ENCODE measurements around the gene GNA15. TPM values are rescaled to one million over a fixed set of nuclear protein-coding genes. Genes with fewer than 3 reads are reported as not detected.
A peak's percentile ranks its signal among the peaks of the same experiment; 100 is the strongest.
"Not testable (repeated sequence)": the region's sequence is repeated elsewhere in the genome, so short reads cannot be mapped to it uniquely, and the experiment has no call there.

The GNA15 gene
- total RNA-seq, 1 donor from 2014 or later, result 0.07 TPM

DNA sequence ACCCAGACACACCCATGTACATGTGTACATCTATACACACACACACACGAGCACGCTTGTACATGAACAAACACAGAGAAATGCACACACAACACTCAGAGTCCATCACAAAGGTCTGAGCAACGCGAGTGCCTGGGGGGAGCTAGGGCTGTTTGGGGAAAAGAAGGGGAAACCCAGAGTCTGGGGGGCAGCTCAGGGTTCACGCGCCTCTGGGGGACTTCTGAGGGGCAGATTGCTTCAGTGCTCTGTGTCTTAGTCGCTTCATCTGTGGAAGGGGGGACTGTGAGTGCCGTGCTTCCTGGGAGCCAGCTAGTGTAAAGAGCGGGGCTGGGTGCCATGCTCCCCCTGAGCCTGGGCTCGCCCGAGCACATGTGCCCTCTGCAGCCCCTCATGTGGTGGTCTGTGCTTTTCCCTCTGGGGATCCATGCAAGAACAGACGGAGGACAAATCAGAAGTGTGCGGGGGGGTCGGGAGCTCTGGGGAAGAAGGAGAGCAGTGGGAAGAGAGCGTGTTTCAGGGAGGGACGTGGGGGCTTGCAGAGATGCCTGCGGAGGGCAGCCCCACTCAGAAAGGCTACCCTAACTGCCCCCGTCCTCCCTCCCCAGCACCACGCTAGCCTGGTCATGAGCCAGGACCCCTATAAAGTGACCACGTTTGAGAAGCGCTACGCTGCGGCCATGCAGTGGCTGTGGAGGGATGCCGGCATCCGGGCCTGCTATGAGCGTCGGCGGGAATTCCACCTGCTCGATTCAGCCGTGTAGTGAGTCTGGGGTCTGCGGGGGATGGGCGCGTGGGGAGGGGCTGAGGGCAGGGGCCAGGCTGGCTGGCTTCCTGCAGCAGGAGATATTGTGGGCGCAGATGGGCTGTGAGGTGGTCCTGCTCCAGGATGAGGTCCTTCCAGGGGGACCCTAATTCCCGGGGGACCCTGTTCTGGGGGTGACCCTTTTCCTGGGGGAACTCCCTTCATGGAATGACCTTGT lies 14.0 kb downstream of the GNA15 start:
- no peak for DNase-seq (ENCODE audit: low read depth, low spot score)

DNA sequence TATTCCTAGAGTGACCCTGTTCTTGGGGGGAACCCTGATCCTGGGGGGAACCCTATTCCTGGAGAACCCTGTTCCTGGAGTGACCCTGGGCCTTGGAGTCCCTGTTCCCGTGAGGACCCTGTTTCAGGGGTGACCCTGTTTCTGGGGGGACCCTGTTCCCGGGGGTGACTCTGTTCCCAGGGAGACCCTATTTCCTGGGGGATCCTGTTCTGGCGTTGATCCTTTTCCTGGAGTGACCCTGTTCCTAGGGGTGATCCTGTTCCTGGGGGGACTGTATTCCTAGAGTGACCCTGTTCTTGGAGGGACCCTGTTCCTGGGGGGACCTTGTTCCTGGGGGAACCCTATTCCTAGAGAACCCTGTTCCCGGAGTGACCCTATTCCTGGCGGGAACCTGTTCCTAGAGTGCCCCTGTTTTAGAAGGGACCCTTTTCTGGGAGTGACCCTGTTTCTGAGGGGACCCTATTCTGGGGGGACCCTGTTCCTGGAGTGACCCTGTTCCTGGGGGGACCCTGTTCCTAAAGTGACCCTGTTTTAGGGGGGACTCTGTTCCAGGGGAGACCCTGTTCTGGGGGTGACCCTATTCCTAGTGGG lies 15.0 kb downstream of the GNA15 start:
- no peak for DNase-seq (ENCODE audit: low read depth, low spot score)

DNA sequence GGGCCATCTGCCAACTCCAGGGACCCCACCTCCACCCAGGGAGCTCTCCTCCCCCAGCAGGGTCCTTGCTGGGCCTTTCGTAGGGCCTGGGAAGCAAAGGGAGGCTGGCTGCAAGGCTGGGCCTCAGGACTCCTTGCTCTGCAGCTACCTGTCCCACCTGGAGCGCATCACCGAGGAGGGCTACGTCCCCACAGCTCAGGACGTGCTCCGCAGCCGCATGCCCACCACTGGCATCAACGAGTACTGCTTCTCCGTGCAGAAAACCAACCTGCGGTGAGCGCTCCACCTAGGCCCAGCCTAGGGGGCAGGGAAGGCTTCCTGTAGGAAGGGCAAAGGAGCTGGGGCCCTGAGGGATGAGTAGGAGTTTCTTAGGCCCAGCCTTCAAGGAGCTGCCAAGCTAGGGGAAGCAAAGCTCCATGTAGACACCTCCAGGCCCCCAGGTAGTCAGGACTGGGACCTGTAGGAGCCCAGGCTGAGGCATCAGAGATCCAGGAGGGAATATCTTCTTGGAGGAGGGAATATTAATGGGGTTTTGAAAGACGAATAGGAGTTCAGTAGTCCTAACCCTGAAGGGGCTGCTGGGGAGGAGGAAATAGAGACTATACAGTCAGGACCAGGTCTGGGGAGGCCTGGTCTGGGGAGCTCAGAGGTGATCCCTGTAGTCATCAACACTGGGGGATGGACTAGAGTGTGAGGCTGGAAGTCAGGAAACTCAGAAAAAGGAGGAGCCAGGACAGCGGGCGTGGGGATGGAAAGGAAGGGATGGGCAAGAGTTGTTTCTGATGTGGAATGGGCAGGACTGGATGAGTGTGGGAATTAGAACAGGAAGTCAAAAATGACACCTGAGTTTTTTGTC lies 16.0 kb downstream of the GNA15 start:
- DNase-seq (ENCODE audit: low read depth, low spot score), result no peak

DNA sequence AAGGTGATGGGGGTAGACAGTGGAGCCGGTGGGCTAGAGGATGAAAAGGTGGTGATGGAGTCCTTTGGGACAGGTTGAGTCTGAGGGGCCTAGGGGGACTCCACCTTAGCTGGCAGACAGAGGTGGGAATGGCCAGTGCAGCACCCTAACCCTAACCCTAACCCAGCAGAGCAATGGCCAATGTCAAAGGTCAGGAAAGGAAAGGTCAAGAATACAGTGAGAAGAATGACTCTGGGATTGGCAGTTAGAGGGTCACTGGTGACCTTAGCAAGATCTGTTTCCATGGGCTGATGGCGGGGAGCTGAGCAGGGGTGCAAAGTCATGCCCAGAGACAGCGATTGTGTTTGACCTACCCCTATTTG lies 16.6 kb downstream of the GNA15 start:
- no peak for DNase-seq (ENCODE audit: low read depth, low spot score)

DNA sequence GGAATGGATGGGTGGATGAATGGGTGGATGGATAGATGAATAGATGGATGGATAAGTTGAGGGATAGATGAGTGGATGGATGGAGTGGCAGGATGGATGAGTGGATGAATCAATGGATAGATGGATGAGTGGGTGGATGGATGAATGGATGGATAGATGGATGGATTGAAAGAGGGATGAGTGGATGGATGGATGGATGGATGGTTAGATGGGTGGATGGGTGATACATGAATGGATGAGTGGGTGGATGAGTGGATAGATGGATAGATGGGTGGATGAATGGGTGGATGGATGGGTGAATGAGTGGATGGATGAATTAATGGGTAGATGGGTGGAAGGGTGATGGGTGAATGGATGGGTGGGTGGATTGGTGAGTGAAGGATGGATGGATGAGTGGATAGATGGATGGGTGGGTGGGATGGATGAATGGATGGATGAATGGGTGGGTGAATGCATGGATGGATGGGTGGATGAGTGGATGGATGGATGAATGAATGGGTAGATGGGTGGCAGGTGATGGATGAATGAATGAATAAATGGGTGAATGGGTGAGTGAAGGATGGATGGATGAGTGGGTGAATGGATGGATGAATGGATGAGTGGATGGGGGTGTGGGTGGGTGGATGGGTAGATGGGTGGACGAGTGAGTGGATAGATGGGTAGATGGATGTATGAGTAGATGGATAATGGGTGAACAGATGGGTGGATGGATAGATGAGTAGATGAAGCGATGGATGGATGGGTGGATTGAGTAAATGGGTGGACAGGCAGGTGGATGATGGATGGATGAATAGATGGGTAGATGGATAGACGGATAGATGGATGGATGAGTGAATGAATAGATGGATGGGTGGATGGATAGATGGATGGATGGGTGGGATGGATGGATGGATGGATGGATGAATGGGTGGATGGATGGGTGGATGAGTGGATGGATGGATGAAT lies 17.7 kb downstream of the GNA15 start:
- no peak for DNase-seq (ENCODE audit: low read depth, low spot score)

DNA sequence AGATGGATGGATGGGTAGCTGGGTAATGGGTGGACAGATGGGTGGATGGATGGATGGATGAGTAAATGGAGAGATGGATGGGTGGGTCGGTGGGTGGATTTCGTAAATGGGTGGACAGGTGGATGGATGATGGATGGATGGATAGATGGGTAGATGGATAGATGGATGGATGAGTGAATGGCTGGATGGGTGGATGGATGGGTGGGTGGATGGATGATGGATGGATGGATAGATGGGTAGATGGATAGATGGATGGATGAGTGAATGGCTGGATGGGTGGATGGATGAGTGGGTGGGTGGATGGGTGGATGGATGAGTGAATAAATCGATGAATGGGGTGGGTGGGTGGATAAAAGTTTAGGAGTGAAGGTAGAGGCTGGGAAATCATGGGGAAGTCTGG lies 18.6 kb downstream of the GNA15 start:
- not testable (repeated sequence) for DNase-seq (ENCODE audit: low read depth, low spot score)

DNA sequence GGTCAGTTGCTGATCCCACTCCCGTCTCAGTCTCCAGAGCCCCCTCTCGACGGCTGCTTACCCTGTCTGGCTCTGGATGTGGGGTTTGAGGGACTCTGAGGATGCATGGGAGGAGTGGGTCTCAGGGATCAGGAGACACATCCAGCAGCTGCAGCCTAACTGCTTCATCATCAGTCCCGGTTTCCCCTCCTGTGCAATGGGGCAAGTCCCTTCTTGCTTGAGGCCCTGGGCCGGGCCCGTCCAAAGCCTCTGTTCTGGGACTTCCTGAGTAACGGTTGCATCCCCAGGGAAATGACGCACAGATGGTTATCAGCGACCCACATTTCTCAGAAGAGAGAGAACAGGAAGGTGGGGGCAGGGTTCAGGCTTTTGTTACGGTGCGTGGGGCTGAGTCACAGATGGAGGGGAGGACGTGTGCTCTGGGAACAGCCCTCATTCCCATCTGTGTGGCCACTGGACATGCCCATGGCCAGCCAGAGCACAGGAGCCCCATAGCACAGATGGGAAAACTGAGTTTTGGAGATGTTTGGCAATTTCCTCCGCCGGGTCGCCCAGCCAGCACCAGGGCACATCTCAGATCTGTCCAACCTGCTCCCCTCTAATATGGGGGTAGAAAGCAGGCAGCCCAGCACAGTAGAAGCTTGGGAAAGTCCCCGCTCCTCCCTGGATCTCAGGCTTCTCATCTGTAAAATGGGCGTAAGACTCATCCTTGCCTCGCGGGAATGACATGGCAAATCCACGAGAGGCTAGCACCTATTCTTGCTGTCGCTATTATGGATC lies 19.3 kb downstream of the GNA15 start:
- DNase-seq (ENCODE audit: low read depth, low spot score), result peak; percentile 100

DNA sequence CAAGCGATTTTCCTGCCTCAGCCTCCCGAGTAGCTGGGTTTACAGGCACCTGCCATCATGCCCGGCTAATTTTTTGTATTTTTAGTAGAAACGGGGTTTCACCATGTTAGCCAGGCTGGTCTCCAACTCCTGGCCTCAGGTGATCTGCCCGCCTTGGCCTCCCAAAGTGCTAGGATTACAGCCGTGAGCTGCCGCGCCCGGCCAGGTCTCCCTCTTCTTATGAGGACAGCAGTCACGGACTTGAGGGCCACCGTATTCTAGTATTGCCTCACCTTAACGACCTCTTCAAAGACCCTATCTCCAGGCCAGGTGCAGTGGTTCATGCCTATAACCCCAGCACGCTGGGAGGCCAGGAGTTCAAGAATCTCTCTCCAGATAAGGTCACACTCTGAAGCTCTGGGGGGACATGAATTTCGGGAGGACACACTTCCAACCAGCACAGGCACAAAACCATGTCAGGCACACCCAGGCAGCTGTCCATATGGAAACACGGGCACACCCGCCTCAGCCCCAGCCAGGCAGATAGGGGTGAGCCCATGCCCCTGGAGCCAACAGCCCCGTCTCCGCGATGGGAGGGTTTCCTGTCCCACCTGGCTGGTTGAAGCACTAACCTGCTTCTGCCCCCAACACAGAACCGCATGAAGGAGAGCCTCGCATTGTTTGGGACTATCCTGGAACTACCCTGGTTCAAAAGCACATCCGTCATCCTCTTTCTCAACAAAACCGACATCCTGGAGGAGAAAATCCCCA lies 21.4 kb downstream of the GNA15 start:
- no peak for DNase-seq (ENCODE audit: low read depth, low spot score)

DNA sequence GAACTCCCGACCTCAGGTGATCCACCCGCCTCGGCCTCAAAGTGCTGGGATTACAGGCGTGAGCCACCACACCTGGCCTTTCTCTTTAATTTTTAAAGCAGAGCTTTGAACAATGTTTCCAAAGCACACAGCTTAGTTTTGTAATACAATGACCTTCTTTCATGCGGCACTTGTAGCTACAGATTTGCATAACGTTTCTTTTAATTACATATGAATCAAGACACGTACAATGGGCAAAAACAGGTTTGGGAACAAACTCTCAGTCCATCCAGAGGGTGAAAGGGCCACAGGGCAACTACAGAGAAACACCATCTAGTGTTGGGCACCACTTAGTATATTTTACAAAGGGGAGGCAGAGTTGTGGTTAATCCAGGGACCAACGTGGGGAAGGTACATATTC lies 23.7 kb downstream of the GNA15 start:
- DNase-seq (ENCODE audit: low read depth, low spot score), result no peak

DNA sequence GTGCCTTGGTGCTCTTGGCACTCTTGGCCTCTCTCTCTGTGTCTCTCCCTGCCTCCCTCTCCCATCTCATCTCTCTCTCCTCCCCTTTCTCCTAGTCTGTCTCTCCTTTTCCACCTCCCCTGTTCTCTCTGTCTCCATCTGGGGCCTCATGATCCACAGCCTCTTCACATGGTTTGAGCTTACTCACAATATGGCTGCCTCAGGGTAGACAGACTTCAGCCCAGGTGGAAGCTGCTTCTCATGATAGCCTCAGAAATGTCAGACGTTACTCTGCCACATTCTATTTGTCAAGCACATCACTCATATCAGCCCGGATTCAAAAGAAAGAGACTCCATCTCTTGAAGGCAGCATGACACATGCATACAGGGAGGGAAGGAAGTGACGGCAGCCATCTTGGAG lies 24.4 kb downstream of the GNA15 start:
- DNase-seq (ENCODE audit: low read depth, low spot score), result no peak

DNA sequence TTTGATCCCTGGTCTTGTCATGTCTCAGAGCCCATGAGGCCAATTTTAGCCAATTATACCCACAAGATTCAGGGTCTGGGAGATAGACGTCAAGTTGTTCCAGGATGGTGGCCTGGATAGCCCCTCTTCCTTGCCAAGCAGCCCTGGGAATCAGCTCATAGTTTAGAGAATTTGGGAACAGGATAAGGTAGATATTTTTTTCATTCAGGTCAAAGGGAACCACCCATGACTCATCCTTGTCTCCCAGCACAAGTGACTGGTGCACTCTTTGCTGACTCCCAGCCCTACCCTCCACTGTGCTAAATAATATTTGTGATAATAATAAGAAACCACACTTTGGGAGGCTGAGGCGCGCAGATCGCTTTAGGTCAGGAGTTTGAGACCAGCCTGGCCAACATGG lies 25.6 kb downstream of the GNA15 start:
- no peak for DNase-seq (ENCODE audit: low read depth, low spot score)

DNA sequence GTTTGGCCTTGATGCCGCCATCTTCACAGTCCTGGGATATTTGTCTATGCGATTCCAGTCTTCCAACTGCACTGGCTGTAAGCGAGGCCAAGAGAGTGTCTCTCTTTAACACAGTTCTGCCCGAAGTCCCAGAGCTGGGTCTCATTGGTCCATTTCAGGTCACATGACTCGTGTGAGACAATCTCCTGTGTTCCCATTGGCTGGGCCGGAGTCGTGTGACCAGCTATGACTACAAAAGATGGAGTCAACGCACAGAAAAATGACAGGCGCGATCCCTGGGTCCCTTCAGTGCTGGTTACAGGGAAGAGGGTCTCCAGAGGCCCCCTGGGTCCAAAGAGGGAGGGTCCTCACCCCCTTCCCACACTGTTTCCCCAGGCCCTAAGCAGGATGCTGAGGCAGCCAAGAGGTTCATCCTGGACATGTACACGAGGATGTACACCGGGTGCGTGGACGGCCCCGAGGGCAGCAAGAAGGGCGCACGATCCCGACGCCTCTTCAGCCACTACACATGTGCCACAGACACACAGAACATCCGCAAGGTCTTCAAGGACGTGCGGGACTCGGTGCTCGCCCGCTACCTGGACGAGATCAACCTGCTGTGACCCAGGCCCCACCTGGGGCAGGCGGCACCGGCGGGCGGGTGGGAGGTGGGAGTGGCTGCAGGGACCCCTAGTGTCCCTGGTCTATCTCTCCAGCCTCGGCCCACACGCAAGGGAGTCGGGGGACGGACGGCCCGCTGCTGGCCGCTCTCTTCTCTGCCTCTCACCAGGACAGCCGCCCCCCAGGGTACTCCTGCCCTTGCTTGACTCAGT lies 26.8 kb downstream of the GNA15 start:
- no peak for DNase-seq (ENCODE audit: low read depth, low spot score)

DNA sequence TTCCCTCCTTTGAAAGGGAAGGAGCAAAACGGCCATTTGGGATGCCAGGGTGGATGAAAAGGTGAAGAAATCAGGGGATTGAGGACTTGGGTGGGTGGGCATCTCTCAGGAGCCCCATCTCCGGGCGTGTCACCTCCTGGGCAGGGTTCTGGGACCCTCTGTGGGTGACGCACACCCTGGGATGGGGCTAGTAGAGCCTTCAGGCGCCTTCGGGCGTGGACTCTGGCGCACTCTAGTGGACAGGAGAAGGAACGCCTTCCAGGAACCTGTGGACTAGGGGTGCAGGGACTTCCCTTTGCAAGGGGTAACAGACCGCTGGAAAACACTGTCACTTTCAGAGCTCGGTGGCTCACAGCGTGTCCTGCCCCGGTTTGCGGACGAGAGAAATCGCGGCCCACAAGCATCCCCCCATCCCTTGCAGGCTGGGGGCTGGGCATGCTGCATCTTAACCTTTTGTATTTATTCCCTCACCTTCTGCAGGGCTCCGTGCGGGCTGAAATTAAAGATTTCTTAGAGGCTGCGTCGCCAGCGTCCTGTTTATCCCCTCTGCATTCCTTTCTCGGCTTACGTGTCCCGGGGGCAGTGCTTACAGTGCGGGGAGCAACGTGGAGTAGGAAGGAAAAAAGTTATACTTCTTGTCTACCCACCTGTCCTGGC lies 27.5 kb downstream of the GNA15 start:
- DNase-seq (ENCODE audit: low read depth, low spot score), result peak; percentile 27

DNA sequence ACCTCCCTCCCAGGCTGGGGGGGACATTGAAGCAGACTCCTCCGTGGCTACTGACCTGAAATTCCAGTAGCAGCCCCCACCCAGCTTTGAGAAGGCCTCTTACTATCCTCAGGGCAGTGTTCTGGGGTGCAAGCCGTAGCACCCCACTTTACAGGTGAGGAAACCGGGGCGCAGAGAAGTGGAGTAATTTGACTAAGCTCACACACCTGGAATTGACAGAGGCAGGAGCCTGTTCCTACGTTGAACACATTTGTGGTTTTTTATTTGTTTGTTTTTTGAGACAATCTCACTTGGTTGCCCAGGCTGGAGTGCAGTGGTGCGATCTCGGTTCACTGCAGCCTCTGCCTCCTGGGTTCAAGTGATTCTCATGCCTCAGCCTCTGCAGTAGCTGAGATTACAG lies 28.1 kb downstream of the GNA15 start:
- no peak for DNase-seq (ENCODE audit: low read depth, low spot score)

DNA sequence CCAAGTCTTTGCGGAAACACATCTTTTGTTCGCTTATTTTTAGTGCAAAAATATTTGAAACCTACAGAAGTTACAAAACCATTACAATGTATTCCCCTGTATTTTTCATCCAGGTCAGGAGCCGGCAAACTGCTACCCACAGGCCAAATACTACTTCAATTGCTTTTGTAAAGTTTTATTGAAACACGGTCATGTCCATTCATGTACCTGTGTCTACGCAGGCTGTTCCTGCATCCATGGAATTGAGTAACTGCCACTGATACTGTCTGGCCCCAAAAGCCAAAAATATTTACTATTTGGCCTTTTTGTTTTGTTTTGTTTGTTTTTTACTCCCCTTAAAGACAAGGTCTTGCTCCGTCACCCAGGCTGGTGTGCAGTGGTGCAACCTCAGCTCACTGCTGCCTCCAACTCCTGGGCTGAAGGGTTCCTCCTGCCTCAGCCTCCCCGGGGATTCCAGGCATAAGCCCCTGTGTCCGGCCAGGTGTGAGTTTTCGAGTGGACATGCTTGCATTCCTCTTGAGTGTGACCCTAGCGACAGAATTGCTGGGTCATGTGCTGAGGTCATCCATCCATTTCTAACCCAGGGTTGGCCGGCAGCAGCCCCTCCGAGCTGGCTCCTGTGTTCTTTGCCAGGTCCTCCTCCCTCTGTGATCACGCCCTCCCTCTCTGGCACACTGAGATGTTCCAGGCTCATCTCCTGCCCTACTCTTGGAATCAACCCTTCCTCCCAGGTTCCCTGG lies 31.9 kb downstream of the GNA15 start:
- no peak for DNase-seq (ENCODE audit: low read depth, low spot score)

DNA sequence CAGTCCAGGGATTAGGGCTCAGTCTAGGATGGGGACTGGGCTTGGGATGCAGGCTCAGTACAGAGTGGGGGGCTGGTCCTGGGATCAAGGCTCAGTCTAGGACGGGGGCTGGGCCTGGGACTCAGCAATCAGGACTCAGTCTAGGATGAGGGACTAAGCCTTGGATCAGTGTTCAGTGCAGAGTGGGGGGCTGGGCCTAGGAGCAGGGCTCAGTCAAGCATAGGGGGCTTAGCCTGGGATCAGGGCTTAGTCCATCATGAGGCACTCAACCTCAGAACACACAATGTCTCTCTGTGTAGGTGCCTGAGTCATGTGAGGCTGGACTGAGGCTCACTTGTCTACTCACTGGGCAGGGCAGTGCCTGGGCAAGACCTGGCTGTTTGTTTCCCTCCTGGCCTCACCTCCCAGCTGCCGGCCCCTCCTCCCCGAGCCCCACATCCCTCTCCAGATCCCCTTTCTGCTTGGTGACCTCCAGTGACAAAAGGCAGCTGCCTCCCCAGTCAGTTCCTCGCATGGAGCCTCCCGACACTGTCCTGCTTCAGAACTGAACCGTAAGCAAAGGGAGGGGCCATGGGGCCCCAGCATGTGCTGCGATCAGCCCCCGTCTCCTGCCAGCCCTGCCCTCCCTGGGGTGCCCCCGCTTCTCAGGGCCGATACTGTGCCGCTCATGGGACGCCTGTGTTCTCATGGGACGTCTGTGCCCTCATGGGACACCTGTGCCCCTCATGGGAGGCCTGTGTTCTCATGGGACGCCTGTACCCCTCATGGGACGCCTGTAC lies 36.2 kb downstream of the GNA15 start:
- DNase-seq (ENCODE audit: low read depth, low spot score), result no peak

DNA sequence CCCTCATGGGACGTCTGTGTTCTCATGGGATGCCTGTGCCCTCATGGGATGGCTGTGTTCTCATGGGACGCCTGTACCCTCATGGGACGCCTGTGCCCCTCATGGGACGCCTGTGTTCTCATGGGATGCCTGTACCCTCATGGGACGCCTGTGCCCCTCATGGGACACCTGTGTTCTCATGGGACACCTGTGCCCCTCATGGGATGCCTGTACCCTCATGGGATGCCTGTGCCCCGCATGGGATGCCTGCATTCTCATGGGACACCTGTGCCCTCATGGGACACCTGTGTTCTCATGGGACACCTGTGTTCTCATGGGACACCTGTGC lies 36.8 kb downstream of the GNA15 start:
- DNase-seq (ENCODE audit: low read depth, low spot score), result not testable (repeated sequence)

Measured in pulmonary artery endothelial cell (primary cell).